ENCODE measurements around the gene TC2N.

TC2N gene

GRCh38 chr14:91882369-91882768 is 15.0 kb upstream of the TC2N start:
- no peak for TF ChIP-seq CTCF (IDR thresholded peaks at IDR 0.05; ENCODE audit: extremely low read depth, missing control alignments)
- no peak for DNase-seq (ENCODE audit: low spot score)

GRCh38 chr14:91879196-91879595 is 11.9 kb upstream of the TC2N start:
- no peak for TF ChIP-seq CTCF (IDR thresholded peaks at IDR 0.05; ENCODE audit: extremely low read depth, missing control alignments)
- DNase-seq (ENCODE audit: low spot score) = no peak

GRCh38 chr14:91878274-91878673 is 10.9 kb upstream of the TC2N start:
- DNase-seq (ENCODE audit: low spot score) = no peak
- TF ChIP-seq CTCF (IDR thresholded peaks at IDR 0.05; ENCODE audit: extremely low read depth, missing control alignments) = no peak

GRCh38 chr14:91877376-91877915 is 10.1 kb upstream of the TC2N start:
- no peak for TF ChIP-seq CTCF (IDR thresholded peaks at IDR 0.05; ENCODE audit: extremely low read depth, missing control alignments)
- no peak for DNase-seq (ENCODE audit: low spot score)

GRCh38 chr14:91876492-91876891 is 9.2 kb upstream of the TC2N start:
- no peak for DNase-seq (ENCODE audit: low spot score)

GRCh38 chr14:91875525-91876286 is 8.4 kb upstream of the TC2N start:
- no peak for TF ChIP-seq CTCF (IDR thresholded peaks at IDR 0.05; ENCODE audit: extremely low read depth, missing control alignments)
- DNase-seq (ENCODE audit: low spot score) = no peak

More at GRCh38 chr14:91876492-91876891, 9.2 kb upstream of the TC2N start:
- TF ChIP-seq CTCF (IDR thresholded peaks at IDR 0.05; ENCODE audit: extremely low read depth, missing control alignments) = no peak

GRCh38 chr14:91873471-91874415 is 6.4 kb upstream of the TC2N start:
- DNase-seq (ENCODE audit: low spot score) = peak; percentile 46
- no peak for TF ChIP-seq CTCF (IDR thresholded peaks at IDR 0.05; ENCODE audit: extremely low read depth, missing control alignments)

Data from GM20000 (cell line).